Loucy (cell line): ENCODE results near the gene DIMT1.

ENCODE experiments used
- EZH2phosphoT487 ChIP-seq: fragments of 200-600 bp; IDR thresholded peaks from 2 replicates; pipeline ENCODE4 v1.6.1; 2018; ENCODE audit warnings: antibody characterized with exemption, mild to moderate bottlenecking, moderate library complexity, borderline replicate concordance
- TF ChIP-seq, protein P1 (sequence below): fragments of 200-600 bp; sonication (generic); conservative IDR thresholded peaks from 2 replicates; pipeline ENCODE4 v1.5.1; 2014; ENCODE audit warnings: mild to moderate bottlenecking, antibody characterized with exemption, low read length

DNA sequence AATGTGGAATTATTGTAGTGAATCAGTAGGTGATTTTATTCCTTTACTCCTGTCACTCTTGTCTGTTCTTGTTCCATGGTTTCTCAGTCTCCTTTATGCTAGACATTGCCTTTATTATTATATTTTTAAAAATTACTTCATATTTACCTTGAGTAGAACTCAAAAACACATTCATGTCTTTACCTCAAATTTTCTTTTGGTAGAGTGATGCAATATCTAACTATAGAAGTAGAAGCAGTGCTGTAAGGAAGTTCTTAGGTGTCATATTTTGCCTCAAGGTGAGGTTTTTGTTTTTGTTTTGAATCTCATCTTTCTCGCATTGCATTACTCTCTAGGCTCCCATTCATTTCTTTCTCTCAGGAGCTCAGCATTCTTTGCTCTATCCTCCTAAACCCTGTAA lies 21.1 kb upstream of the DIMT1 start:
- TF ChIP-seq, protein P1, sequence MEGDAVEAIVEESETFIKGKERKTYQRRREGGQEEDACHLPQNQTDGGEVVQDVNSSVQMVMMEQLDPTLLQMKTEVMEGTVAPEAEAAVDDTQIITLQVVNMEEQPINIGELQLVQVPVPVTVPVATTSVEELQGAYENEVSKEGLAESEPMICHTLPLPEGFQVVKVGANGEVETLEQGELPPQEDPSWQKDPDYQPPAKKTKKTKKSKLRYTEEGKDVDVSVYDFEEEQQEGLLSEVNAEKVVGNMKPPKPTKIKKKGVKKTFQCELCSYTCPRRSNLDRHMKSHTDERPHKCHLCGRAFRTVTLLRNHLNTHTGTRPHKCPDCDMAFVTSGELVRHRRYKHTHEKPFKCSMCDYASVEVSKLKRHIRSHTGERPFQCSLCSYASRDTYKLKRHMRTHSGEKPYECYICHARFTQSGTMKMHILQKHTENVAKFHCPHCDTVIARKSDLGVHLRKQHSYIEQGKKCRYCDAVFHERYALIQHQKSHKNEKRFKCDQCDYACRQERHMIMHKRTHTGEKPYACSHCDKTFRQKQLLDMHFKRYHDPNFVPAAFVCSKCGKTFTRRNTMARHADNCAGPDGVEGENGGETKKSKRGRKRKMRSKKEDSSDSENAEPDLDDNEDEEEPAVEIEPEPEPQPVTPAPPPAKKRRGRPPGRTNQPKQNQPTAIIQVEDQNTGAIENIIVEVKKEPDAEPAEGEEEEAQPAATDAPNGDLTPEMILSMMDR: no peak
- TF ChIP-seq EZH2phosphoT487: no peak
